Stimulated activated CD8-positive, alpha-beta memory T cell treated with anti-CD3 and anti-CD28 coated beads, Interleukin-7, amount 100 ng/mL, for 4 hours (primary cell): ENCODE data around the gene ITGA8.
"Not testable (repeated sequence)": the region's sequence is repeated elsewhere in the genome, so short reads cannot be mapped to it uniquely, and the experiment has no call there.

Source experiments
- DNase-seq, 2 donors: peaks; one replicate each; pipeline ENCODE4 v3.0.0-alpha.2; 2020; ENCODE audit warnings: low read depth in 2 of 2

ITGA8 gene

GRCh38 chr10:15719899-15720634, at the start of gene ITGA8:
Gene ITGA8, minus strand, starts transcription at chr10:15719922. Its CDS starts 151 bp downstream, at chr10:15719771.
- no peak for DNase-seq

GRCh38 chr10:15764892-15765454, 45.3 kb upstream of the ITGA8 start:
- DNase-seq: no peak

- no peak for DNase-seq
Observed at GRCh38 chr10:15763006-15763405, 43.3 kb upstream of the ITGA8 start.

- DNase-seq: not testable (repeated sequence)
Observed at GRCh38 chr10:15762239-15762638, 42.5 kb upstream of the ITGA8 start.

GRCh38 chr10:15761224-15761623, 41.5 kb upstream of the ITGA8 start:
- not testable (repeated sequence) for DNase-seq

GRCh38 chr10:15760681-15761080, 41.0 kb upstream of the ITGA8 start:
- DNase-seq: no peak

GRCh38 chr10:15759265-15759664, 39.5 kb upstream of the ITGA8 start:
- DNase-seq: no peak

GRCh38 chr10:15758618-15759017, 38.9 kb upstream of the ITGA8 start:
- no peak for DNase-seq

GRCh38 chr10:15754937-15755336, 35.2 kb upstream of the ITGA8 start:
- DNase-seq: no peak

GRCh38 chr10:15751046-15751445, 31.3 kb upstream of the ITGA8 start:
- no peak for DNase-seq

GRCh38 chr10:15748126-15748525, 28.4 kb upstream of the ITGA8 start:
- no peak for DNase-seq

- no peak for DNase-seq
Observed at GRCh38 chr10:15747632-15748031, 27.9 kb upstream of the ITGA8 start.

- no peak for DNase-seq
Observed at GRCh38 chr10:15745751-15746150, 26.0 kb upstream of the ITGA8 start.

GRCh38 chr10:15744217-15744865, 24.6 kb upstream of the ITGA8 start:
- DNase-seq: peak in 1 of 2 donors; percentile 8

- no peak for DNase-seq
Observed at GRCh38 chr10:15743443-15743842, 23.7 kb upstream of the ITGA8 start.

- DNase-seq: no peak
Observed at GRCh38 chr10:15742836-15743235, 23.1 kb upstream of the ITGA8 start.

- no peak for DNase-seq
Observed at GRCh38 chr10:15742102-15742501, 22.4 kb upstream of the ITGA8 start.

- DNase-seq: no peak
Observed at GRCh38 chr10:15741581-15741980, 21.9 kb upstream of the ITGA8 start.

GRCh38 chr10:15740261-15740660, 20.5 kb upstream of the ITGA8 start:
- no peak for DNase-seq

- no peak for DNase-seq
Observed at GRCh38 chr10:15739254-15739970, 19.7 kb upstream of the ITGA8 start.

GRCh38 chr10:15738270-15738925, 18.7 kb upstream of the ITGA8 start:
- no peak for DNase-seq

GRCh38 chr10:15737656-15738055, 17.9 kb upstream of the ITGA8 start:
- no peak for DNase-seq
